Stimulated activated CD8-positive, alpha-beta memory T cell treated with anti-CD3 and anti-CD28 coated beads, Interleukin-7, amount 100 ng/mL, for 1 hour (primary cell): Measurements from ENCODE around the gene QRFP.

Experiments used
- DNase-seq, 2 donors: peaks; one replicate each; pipeline ENCODE4 v3.0.0-alpha.2; 2020; ENCODE audit warnings: low read depth in 2 of 2

Gene QRFP

GRCh38 chr9:130890870-130891687, 5.5 kb downstream of the QRFP start:
- no peak for DNase-seq

- no peak for DNase-seq
These were observed 6.5 kb downstream of the QRFP start for GRCh38 chr9:130890124-130890523.

GRCh38 chr9:130888146-130888885, 8.3 kb downstream of the QRFP start:
- DNase-seq = no peak

- DNase-seq = no peak
These were observed 9.0 kb downstream of the QRFP start for GRCh38 chr9:130887494-130888144.

- no peak for DNase-seq
These were observed 9.6 kb downstream of the QRFP start for GRCh38 chr9:130886981-130887380.

GRCh38 chr9:130885484-130886375, 10.9 kb downstream of the QRFP start:
- no peak for DNase-seq

GRCh38 chr9:130884542-130885483, 11.8 kb downstream of the QRFP start:
- no peak for DNase-seq

GRCh38 chr9:130884111-130884531, 12.5 kb downstream of the QRFP start:
- no peak for DNase-seq

GRCh38 chr9:130883479-130883878, 13.1 kb downstream of the QRFP start:
- no peak for DNase-seq

- no peak for DNase-seq
These were observed 13.9 kb downstream of the QRFP start for GRCh38 chr9:130882696-130883225.

- no peak for DNase-seq
These were observed 15.1 kb downstream of the QRFP start for GRCh38 chr9:130881516-130881915.

- DNase-seq = no peak
These were observed 15.9 kb downstream of the QRFP start for GRCh38 chr9:130880599-130881220.

- no peak for DNase-seq
These were observed 16.7 kb downstream of the QRFP start for GRCh38 chr9:130879863-130880411.

- no peak for DNase-seq
These were observed 18.3 kb downstream of the QRFP start for GRCh38 chr9:130878295-130878694.

- DNase-seq = no peak
These were observed 19.3 kb downstream of the QRFP start for GRCh38 chr9:130877300-130877699.

GRCh38 chr9:130874783-130875182, 21.8 kb downstream of the QRFP start:
- DNase-seq = no peak

- no peak for DNase-seq
These were observed 22.6 kb downstream of the QRFP start for GRCh38 chr9:130873966-130874365.

- DNase-seq = no peak
These were observed 23.6 kb downstream of the QRFP start for GRCh38 chr9:130872912-130873503.

- DNase-seq = no peak
These were observed 24.1 kb downstream of the QRFP start for GRCh38 chr9:130872508-130872907.
